ENCODE data around the gene CEP112. TPM values are rescaled to one million over a fixed set of nuclear protein-coding genes. Genes with fewer than 3 reads are reported as not detected.

Gene CEP112
- total RNA-seq, 1 experiment from 2014 or later: 2.8 TPM

GRCh38 chr17:66076546-66077190 is 115.3 kb downstream of the CEP112 start:
- DNase-seq (ENCODE audit: low read depth): peak; percentile 25

- no peak for DNase-seq (ENCODE audit: low read depth)
Measured at GRCh38 chr17:66073384-66073783, 118.5 kb downstream of the CEP112 start.

- no peak for DNase-seq (ENCODE audit: low read depth)
Measured at GRCh38 chr17:66063686-66064085, 128.2 kb downstream of the CEP112 start.

GRCh38 chr17:66056148-66056547 is 135.8 kb downstream of the CEP112 start:
- DNase-seq (ENCODE audit: low read depth): no peak

GRCh38 chr17:66054242-66054641 is 137.7 kb downstream of the CEP112 start:
- no peak for DNase-seq (ENCODE audit: low read depth)

GRCh38 chr17:66044083-66044482 is 147.8 kb downstream of the CEP112 start:
- DNase-seq (ENCODE audit: low read depth): no peak

- DNase-seq (ENCODE audit: low read depth): no peak
Measured at GRCh38 chr17:66043419-66043818, 148.5 kb downstream of the CEP112 start.

- DNase-seq (ENCODE audit: low read depth): no peak
Measured at GRCh38 chr17:66040402-66040801, 151.5 kb downstream of the CEP112 start.

- DNase-seq (ENCODE audit: low read depth): no peak
Measured at GRCh38 chr17:66038125-66038524, 153.8 kb downstream of the CEP112 start.

- DNase-seq (ENCODE audit: low read depth): no peak
Measured at GRCh38 chr17:66037221-66037620, 154.7 kb downstream of the CEP112 start.

GRCh38 chr17:66032082-66032712 is 159.7 kb downstream of the CEP112 start:
- DNase-seq (ENCODE audit: low read depth): no peak

GRCh38 chr17:66025551-66025950 is 166.4 kb downstream of the CEP112 start:
- DNase-seq (ENCODE audit: low read depth): no peak

- DNase-seq (ENCODE audit: low read depth): no peak
Measured at GRCh38 chr17:66021757-66022156, 170.2 kb downstream of the CEP112 start.

- DNase-seq (ENCODE audit: low read depth): no peak
Measured at GRCh38 chr17:66018786-66019185, 173.1 kb downstream of the CEP112 start.

GRCh38 chr17:66016231-66016630 is 175.7 kb downstream of the CEP112 start:
- no peak for DNase-seq (ENCODE audit: low read depth)

- DNase-seq (ENCODE audit: low read depth): no peak
Measured at GRCh38 chr17:66008680-66009079, 183.3 kb downstream of the CEP112 start.

- no peak for DNase-seq (ENCODE audit: low read depth)
Measured at GRCh38 chr17:66006654-66007053, 185.3 kb downstream of the CEP112 start.

GRCh38 chr17:66002812-66003211 is 189.1 kb downstream of the CEP112 start:
- DNase-seq (ENCODE audit: low read depth): no peak

- DNase-seq (ENCODE audit: low read depth): no peak
Measured at GRCh38 chr17:66002063-66002585, 189.8 kb downstream of the CEP112 start.

GRCh38 chr17:66000216-66000615 is 191.7 kb downstream of the CEP112 start:
- DNase-seq (ENCODE audit: low read depth): no peak

GRCh38 chr17:65998675-65999074 is 193.3 kb downstream of the CEP112 start:
- no peak for DNase-seq (ENCODE audit: low read depth)

GRCh38 chr17:65994679-65995078 is 197.3 kb downstream of the CEP112 start:
- no peak for DNase-seq (ENCODE audit: low read depth)

GRCh38 chr17:65994114-65994513 is 197.8 kb downstream of the CEP112 start:
- DNase-seq (ENCODE audit: low read depth): no peak
